A204.1 (cell line): Measurements from ENCODE around the gene TMED7.

Source experiments
- FAIRE-seq: peaks from 2 replicates; lab custom pipeline; 2012; peaks lifted over from hg19 to GRCh38; lab: Jason Lieb, UNC

The TMED7 gene

DNA sequence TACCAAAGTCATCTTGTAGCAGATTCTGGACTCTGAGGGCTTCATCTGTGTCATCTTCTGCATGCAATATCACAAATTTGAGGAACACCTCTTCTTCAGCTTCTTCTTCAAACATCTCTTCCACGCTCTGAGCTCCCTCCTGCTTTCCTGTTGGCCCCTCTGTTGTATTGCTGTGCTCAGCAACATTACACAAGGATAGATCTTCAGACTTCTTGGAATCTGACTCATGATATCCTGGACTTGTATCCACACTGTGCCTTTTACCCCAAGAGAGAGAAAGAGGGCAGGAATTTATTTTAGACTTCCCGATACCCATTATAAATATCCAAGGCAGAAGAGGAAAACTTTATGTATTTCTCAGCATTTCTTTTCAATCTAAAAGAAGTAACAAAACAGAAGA is 44.9 kb downstream of the TMED7 start:
- no peak for FAIRE-seq

DNA sequence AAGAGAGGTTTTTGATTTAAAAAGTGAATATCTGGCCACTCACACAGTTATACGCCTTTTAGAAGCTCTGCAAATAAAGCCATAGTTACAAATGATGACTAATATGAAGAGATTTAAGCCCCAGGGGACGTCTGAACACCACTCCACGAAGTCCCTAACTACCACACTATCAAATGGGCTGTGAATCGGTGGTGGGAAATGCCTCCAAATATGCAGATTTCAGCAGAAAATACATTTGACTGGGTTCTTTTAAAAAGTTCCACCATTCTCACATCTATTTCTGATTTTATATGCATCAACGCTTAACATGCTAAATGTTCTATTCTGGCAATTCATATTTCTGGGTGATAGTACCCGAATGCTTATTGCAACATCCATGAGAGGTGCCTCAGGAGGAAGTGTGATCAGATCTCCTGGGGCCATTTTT is 46.1 kb downstream of the TMED7 start:
- FAIRE-seq, result no peak

DNA sequence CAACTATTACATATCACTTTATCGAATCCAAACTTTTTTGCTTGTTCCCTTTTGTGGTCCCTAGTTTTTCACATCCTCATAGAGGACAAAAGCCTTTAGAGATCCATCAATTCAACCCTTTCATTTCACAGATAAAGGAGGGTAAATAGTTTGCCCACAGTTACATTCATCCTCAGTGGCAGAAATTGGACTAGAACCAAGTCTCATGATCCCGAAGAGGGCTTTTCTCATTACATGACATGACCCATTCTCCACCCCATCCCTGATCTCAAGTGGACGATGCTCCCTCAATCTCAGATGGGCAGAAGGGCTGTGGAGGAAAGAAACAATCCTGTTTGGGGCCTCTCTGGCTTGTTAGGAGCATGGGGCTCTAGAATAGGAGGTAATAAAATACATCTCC is 46.6 kb downstream of the TMED7 start:
- no peak for FAIRE-seq

DNA sequence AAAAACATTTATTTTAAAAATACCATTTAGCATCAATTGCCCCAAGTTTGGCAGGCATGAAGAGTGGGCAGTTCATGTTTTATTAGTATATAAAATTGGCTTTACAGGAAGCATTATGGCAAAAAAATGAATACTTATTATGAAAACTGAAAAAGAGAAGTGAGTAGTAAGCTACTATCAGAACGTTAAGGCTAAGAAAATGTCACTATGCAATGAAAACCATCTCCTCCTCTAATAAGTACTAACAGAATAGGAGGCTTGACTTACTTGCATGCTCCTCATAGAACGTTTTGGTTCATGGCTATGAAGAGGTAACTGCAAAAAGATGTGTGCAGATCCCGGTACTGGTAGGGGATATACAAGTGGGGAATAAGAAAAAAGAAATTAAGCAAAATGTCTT is 47.2 kb downstream of the TMED7 start:
- FAIRE-seq, result no peak

DNA sequence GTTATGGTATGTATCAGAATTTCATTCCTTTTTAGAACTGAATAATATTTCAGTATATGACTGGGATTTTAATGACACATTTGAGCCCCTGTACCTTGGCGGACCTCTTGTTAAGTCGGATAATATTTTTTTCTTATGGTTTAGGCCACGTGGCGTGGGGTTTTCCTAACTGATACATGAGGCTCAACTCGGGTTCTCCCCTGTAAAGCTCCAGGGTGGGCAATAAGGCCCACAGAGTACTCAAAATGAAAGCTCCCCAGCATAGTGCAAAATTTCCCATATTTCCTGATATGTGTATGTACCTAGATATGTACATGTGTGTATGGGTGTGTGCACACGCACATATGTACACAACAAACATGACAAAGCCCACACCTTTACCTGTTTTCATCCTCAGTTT is 48.1 kb downstream of the TMED7 start:
- FAIRE-seq, result no peak

DNA sequence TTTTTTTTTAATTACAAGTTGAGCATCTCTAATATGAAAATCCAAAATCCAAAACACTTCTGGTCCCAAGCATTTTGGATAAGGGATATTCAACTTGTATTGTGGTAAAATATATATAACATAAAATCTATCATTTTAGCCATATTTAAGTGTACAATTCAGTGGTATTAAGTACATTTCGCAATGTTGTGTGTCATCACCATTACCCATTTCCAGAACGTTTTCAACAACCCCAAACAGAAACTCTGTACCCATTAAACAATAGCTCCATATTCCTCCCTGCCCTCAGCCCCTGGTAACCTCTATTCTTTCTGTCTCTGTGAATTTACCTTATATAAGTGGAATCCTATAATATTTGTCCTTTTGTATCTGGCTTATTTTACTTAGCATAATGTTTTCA is 48.5 kb downstream of the TMED7 start:
- no peak for FAIRE-seq

DNA sequence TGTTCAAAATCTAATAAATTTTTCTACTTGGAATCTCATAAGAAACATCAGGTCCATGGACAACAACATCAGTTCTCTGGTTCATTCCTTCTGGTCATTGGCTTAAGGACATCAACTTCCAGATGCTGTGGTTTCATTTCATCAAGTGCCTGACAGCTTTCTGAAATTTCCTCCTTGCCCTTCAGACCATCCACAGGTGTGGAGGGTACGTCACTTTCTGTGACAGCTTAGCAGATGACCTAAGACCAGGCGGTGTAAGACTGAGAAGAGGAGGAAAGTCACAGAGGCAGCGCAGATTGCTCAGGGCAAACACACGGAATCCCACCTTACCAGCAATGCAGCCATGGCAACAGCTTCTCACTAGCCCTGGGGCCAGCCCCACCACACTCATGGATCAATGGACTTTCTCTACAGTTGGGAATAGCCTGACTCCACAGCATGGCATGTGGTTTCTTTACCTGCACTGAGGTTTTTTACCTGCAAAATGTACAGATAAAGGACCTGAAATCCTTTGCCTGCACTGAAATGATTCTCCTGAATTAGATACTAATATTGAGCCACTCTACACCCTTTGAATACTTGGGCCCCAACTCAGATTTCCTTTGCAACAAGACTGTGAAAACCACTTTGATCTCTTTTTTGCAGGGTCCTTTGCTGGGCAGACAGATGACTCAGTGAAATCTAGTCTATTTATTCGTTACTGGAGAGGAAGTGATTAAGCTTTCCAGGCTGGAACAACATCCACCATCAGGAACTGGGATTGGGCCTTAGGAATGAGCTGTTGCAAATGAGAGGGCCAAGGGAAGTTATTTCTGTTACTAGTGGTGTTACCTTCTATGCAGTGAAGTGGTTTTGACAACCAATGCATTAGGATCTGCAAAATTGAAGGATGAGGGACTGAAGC is 50.4 kb downstream of the TMED7 start:
- no peak for FAIRE-seq

DNA sequence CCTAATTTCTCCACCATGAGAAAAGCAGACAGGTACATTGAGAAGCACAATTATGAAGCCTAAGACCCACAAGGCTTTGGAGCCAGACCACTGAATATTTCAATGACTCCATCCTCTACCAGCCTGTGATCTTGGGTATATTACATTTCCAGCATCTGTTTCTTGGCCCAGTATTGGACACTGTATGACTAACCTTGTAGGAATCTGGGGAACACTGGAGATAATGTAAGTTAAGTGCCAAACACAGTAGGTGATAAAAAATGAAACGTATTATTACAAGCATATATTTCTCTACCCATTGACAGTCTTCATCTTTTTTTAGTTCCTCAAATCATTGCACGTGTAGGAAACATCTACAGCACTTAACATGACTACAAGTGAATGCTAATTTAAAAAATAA is 52.7 kb downstream of the TMED7 start:
- FAIRE-seq, result no peak

DNA sequence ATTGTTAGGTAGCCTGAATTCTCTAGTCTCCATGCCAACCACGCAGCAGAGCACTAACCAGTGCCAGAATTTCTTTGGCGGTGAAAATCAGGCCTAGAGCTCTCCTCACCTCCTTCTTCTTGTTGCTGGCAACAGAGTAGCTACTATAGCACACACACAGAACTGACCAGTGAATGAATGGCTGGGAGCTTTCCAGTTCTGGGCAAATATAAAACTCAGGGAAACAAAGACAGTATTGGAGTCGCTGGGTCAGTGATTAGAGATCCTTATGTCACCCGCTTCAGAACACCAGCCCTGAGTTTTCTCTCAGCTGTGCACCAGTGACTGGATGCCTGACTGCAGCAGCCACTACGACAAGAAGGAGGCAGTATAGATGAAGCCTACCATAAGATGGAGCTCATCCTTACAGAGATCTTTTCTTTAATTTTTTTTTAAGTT is 54.4 kb downstream of the TMED7 start:
- no peak for FAIRE-seq

DNA sequence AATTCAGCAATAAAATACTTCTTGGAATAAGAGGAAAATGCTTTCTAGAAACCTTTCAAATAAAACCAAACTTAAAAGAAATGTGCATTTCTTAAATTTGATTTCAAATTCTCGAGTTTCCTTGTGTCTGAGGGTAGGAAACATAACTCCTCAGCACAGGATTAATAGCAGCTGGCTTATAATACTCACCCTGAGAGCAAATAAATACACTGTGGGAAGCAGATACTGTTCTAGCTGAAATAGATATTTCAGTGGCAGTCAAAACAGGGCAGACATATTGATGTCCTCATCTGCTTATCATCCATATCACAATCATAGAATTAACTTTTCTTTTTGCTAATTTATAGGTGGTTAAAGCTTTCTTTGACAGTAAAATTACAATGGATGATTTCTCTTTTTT is 57.2 kb downstream of the TMED7 start:
- FAIRE-seq, result no peak

DNA sequence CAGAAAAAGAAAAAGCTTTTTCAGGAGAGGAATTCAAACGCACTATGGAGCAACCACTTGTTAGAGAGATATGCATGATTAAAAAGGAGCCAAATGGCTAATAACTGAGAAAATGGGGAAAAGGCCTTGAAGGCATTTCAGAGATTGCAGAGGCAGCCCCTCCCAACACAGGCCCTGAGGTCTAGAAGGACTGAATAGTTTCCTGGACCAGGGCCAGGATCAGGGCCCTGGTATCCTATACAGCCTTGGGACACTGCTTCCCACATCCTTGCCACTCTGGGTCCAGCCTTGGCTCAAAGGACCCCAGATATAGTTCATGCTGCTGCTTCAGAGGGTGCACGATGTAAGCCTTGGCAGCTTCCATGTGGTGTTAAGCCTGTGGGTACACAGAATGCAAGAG is 60.6 kb downstream of the TMED7 start:
- FAIRE-seq, result no peak
